Osteoblast (primary cell): ENCODE measurements around the gene LMO2. TPM values are rescaled to one million over a fixed set of nuclear protein-coding genes. Genes with fewer than 3 reads are reported as not detected.

ENCODE experiments used
- DNase-seq: peaks from one replicate; pipeline ENCODE4 v3.0.0; 2011; ENCODE audit warnings: low spot score, mixed read lengths; ENCODE audit not compliant: insufficient read length; ENCODE audit errors: missing footprints
- H2AFZ ChIP-seq: 2 replicates; pipeline ENCODE4 v1.6.0; 2011; ENCODE audit warnings: mild to moderate bottlenecking, low read length
- H3K27ac ChIP-seq: 2 replicates; pipeline ENCODE4 v1.5.1; 2011; ENCODE audit warnings: mild to moderate bottlenecking, low read depth, low read length, moderate library complexity
- H3K27me3 ChIP-seq: 2 replicates; pipeline ENCODE4 v1.6.0; 2012; ENCODE audit warnings: mild to moderate bottlenecking, control low read depth, inconsistent platforms, low read length, moderate library complexity; ENCODE audit not compliant: insufficient read depth
- H3K36me3 ChIP-seq: 2 replicates; pipeline ENCODE4 v1.5.1; 2011; ENCODE audit warnings: mild to moderate bottlenecking, low read length, control low read depth, moderate library complexity; ENCODE audit not compliant: insufficient read depth
- H3K4me1 ChIP-seq: 2 replicates; pipeline ENCODE4 v1.5.1; 2011; ENCODE audit warnings: mild to moderate bottlenecking, low read length, control low read depth, moderate library complexity; ENCODE audit not compliant: insufficient read depth
- H3K4me2 ChIP-seq: 2 replicates; pipeline ENCODE4 v1.6.0; 2011; ENCODE audit warnings: mild to moderate bottlenecking, low read length; ENCODE audit not compliant: insufficient read depth
- H3K4me3 ChIP-seq: fragments of 200-600 bp; sonication (generic); 3 replicates; pipeline ENCODE4 v1.5.1; 2012; ENCODE audit warnings: mild to moderate bottlenecking, low read length, inconsistent platforms; ENCODE audit not compliant: insufficient read depth
- H3K79me2 ChIP-seq: 2 replicates; pipeline ENCODE4 v1.6.0; 2012; ENCODE audit warnings: mild to moderate bottlenecking, low read length, control low read depth, inconsistent platforms; ENCODE audit not compliant: insufficient read depth
- H3K9me3 ChIP-seq: 2 replicates; pipeline ENCODE4 v1.5.1; 2011; ENCODE audit warnings: low read depth, low read length, control low read depth
- H4K20me1 ChIP-seq: 2 replicates; pipeline ENCODE4 v1.6.0; 2012; ENCODE audit warnings: mild to moderate bottlenecking, low read length, control low read depth; ENCODE audit not compliant: insufficient read depth
- total RNA-seq: library from RNA; depleted of rRNA; stranded (reverse); fragments of >200 nt; gene quantifications from 2 replicates; pipeline ENCODE4 v1.2.3, GENCODE V29; 2012
- TF ChIP-seq, protein P1 (sequence below): IDR thresholded peaks from 2 replicates; pipeline ENCODE4 v1.5.1; 2011; ENCODE audit warnings: mild to moderate bottlenecking, low read depth, low read length, moderate library complexity; ENCODE audit errors: extremely low read depth

Gene LMO2
- total RNA-seq, 1 donor, result 1.4 TPM

DNA sequence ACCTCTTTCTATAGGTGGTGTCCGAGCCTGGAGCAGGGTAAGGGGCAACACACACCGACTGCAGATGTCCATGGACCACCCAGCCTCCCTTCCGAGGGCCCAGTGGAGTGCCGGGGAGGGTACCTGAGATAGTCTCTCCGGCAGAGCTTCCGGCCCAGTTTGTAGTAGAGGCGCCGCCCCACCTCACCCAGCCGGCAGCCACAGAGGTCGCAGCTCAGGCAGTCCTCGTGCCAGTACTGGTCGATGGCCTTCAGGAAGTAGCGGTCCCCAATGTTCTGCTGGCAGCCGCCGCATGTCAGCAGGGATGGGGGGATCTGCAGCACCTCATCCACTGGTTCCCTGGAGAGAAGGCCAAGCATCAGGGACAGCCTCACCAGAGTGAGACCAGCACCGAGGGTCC lies 27.4 kb downstream of the LMO2 start:
- peaks cover 6% of the 10 kb centered on the region for H3K4me1 ChIP-seq
- DNase-seq, result no peak
- H3K4me3 ChIP-seq, result no peak overlapping the region
- peaks cover 92% of the 10 kb centered on the region for H3K27me3 ChIP-seq
- H2AFZ ChIP-seq, result no peak overlapping the region
- H3K4me2 ChIP-seq, result no peak overlapping the region
- TF ChIP-seq, protein P1, sequence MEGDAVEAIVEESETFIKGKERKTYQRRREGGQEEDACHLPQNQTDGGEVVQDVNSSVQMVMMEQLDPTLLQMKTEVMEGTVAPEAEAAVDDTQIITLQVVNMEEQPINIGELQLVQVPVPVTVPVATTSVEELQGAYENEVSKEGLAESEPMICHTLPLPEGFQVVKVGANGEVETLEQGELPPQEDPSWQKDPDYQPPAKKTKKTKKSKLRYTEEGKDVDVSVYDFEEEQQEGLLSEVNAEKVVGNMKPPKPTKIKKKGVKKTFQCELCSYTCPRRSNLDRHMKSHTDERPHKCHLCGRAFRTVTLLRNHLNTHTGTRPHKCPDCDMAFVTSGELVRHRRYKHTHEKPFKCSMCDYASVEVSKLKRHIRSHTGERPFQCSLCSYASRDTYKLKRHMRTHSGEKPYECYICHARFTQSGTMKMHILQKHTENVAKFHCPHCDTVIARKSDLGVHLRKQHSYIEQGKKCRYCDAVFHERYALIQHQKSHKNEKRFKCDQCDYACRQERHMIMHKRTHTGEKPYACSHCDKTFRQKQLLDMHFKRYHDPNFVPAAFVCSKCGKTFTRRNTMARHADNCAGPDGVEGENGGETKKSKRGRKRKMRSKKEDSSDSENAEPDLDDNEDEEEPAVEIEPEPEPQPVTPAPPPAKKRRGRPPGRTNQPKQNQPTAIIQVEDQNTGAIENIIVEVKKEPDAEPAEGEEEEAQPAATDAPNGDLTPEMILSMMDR, result no peak
- H3K36me3 ChIP-seq, result no peaks in the 10 kb centered on the region
- no peaks in the 10 kb centered on the region for H3K9me3 ChIP-seq
- no peak overlapping the region for H3K27ac ChIP-seq
- no peaks in the 10 kb centered on the region for H3K79me2 ChIP-seq
- peaks cover 3% of the 10 kb centered on the region for H4K20me1 ChIP-seq

DNA sequence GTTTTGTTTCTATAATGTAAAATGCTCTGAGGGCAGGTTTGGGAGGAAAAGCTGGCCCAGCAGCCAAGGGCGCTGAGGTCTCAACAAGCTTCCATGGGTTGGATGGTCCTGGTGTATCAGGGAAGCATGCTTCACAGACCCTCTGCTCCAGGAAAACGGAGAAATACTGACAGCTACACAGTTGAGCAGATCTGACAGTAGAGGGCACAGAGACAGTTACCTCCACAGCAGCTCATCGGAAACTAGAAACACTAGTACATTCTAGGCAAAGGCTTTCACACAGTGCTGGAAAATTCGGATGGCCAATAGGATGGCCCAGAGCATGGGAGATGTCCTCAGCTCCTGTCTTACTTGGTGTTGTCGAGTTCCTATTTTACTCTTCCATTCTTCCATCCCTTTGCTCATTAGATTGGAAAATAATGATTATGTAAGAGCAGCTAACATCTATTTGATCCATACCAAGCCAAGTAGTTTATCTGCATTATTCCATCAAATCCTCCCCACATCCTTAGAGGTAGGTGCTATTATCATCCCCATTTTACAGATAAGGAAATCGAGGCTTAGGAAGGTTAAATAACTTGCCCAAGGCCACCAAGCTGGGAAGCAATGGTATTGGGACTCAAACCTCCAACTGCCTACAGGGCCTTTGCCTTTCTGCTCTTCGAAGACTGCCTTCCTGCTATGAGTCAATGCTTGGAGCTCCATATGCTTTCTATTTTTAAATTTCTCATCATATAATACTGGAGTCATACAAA lies 28.3 kb downstream of the LMO2 start:
- no peak overlapping the region for H3K27ac ChIP-seq
- peaks cover 3% of the 10 kb centered on the region for H4K20me1 ChIP-seq

DNA sequence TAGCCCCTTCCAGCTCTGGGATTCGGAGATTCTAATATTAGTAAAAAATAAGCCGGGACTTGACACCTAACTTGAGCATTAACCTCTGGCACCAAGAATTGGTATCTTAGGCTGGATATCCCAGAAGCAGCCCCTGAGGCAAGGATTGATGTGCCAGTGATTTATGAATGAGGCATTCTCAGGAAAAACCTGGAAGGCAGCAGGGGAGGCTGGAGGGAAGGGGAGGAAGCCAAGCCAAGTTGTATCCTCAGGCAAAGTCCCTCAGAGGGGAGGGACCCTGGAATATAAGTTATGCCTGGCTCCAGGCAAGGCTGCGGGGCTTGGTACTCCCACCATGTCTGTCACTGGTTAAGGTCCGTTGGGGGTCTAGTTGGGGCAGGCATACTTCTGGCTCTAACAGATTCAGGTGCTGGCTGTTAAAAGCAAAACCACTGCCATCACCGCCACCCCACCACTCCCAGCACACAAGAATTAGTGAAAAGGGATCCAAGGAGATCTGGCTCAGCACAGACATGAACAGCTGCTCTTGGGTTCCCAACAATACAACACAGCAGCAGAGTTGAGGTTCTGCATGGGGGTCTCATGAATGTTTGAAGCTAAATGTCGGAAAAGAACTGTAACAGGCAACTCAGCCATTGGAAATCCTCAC lies 29.8 kb downstream of the LMO2 start:
- Histone ChIP-seq H3K36me3 (no peaks in the 10 kb centered on the region), H3K27me3 (peaks cover 88% of the 10 kb centered on the region), H3K27ac (no peak overlapping the region), H3K9me3 (no peaks in the 10 kb centered on the region), H3K4me3 (no peak overlapping the region), H2AFZ (no peak overlapping the region), H3K4me2 (no peak overlapping the region), H3K79me2 (no peaks in the 10 kb centered on the region), H4K20me1 (peaks cover 3% of the 10 kb centered on the region), H3K4me1 (no peaks in the 10 kb centered on the region)
- TF ChIP-seq, protein P1, result no peak
- no peak for DNase-seq

More for the DNA sequence above, 28.3 kb downstream of the LMO2 start:
- Histone ChIP-seq H3K4me2 (no peak overlapping the region), H3K4me1 (peaks cover 1% of the 10 kb centered on the region), H3K36me3 (no peaks in the 10 kb centered on the region), H2AFZ (no peak overlapping the region), H3K27me3 (peaks cover 90% of the 10 kb centered on the region), H3K79me2 (no peaks in the 10 kb centered on the region), H3K4me3 (no peak overlapping the region), H3K9me3 (no peaks in the 10 kb centered on the region)
- TF ChIP-seq, protein P1, result no peak
- DNase-seq, result no peak

DNA sequence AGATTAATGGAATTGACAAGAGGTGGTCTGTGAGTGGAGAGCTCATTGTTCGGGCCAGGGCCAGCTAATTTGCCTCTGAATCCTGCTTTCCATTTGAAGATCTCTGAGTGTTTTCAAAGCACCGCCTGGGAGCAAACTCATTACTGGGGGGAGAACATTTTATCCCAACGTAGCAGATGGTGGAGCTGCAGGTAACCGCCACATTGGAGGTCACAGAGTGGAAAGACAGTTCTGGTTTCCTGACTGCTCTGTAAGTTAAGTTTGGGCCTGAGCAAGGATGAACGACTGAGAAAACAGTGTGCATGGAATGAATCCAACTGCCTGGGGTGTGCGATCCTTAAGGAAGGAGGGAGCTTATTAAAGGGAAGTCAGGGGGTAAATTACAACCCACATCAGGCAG lies 30.5 kb downstream of the LMO2 start:
- Histone ChIP-seq H2AFZ (no peak overlapping the region), H3K79me2 (no peaks in the 10 kb centered on the region), H3K4me3 (no peak overlapping the region), H3K4me1 (no peaks in the 10 kb centered on the region), H3K27ac (no peak overlapping the region), H3K4me2 (no peak overlapping the region), H3K9me3 (no peaks in the 10 kb centered on the region), H3K27me3 (peaks cover 83% of the 10 kb centered on the region), H4K20me1 (peaks cover 3% of the 10 kb centered on the region), H3K36me3 (no peaks in the 10 kb centered on the region)
- TF ChIP-seq, protein P1, result no peak
- no peak for DNase-seq
